Muscle of arm (tissue), 12 donors: ENCODE measurements around the gene PIP5K1A. TPM values are rescaled to one million over a fixed set of nuclear protein-coding genes. Genes with fewer than 3 reads are reported as not detected.

ENCODE experiments used
- DNase-seq: peaks from one replicate; pipeline ENCODE4 v3.0.0-alpha.2; 2013
- polyA plus RNA-seq, 12 donors: library from polyadenylated mRNA; unstranded; fragments of 120-200 nt; gene quantifications; one replicate each; pipeline ENCODE4 v1.2.1, GENCODE V29; 2013; ENCODE audit not compliant: insufficient read length in 12 of 12

Gene PIP5K1A
- polyA plus RNA-seq, 12 donors: 31.0 to 72.1 (median 45.1) TPM; not detected in 1

- no peak for DNase-seq
These were observed 89.0 kb downstream of the PIP5K1A start for GRCh38 chr1:151287341-151287699.

- no peak for DNase-seq
These were observed 89.6 kb downstream of the PIP5K1A start for GRCh38 chr1:151287767-151288500.

- no peak for DNase-seq
These were observed 90.2 kb downstream of the PIP5K1A start for GRCh38 chr1:151288502-151288901.

GRCh38 chr1:151289080-151289935 is 91.0 kb downstream of the PIP5K1A start:
- DNase-seq: no peak

GRCh38 chr1:151289991-151290708 is 91.8 kb downstream of the PIP5K1A start:
- DNase-seq: no peak

GRCh38 chr1:151290709-151291303 is 92.5 kb downstream of the PIP5K1A start:
- no peak for DNase-seq

- no peak for DNase-seq
These were observed 94.1 kb downstream of the PIP5K1A start for GRCh38 chr1:151292207-151293030.

GRCh38 chr1:151293093-151293492 is 94.7 kb downstream of the PIP5K1A start:
- no peak for DNase-seq

DNA sequence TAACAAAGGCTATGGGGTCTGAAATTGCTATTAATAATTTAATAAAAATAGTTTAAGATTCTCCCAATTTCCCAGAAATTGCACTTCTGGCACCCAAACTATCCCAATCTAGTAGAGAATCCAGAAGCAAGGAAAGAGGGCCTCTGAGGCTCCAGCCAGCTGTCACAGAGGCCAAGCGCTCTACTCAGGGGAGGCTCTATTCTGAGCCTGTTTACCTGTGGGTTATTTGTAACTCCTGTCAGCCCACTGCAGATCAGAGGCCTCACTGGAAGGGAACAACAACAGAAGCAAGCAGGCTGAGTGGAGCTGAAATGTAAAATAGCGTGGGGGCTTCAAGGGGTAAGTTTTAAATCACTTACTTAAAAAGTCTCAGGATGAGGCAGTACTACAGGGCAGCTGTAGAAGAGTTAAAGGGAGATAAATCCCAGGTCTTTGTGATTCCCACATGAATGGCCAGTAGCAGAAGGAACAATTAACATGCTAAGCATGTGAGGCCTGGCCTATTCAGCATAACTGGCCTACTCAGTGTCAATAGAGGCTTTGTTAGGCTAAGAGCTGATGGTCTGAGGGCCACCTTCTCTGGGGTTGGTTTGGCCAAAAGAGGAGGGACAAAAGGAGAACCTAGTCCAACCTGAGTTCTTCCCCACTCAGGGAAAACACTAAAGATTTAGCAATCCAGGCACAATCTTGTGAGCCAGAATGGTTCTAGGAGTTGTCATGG is 96.5 kb downstream of the PIP5K1A start:
- no peak for DNase-seq

Other genes with a start within 250 kb of the PIP5K1A start
- gene CERS2, start 223.7 kb upstream of the PIP5K1A start, polyA plus RNA-seq: 100 to 1,000 TPM in 2 of 12 donors, 10 to 100 TPM in 9, not detected in 1; 69.5 to 112 (median 78.8) TPM
- 1 to 10 TPM in 10 of 12 donors, not detected in 2; 1.7 to 5.3 (median 3.2) TPM for gene ANXA9, start 216.3 kb upstream of the PIP5K1A start, polyA plus RNA-seq
- gene MINDY1, start 191.7 kb upstream of the PIP5K1A start, polyA plus RNA-seq: 10 to 100 TPM in 11 of 12 donors, not detected in 1; 15.5 to 35.9 (median 20.9) TPM
- gene PRUNE1, start 190.1 kb upstream of the PIP5K1A start, polyA plus RNA-seq: 10 to 100 TPM in 11 of 12 donors, not detected in 1; 22.1 to 31.7 (median 27.7) TPM
- 10 to 100 TPM in 1 of 12 donors, 1 to 10 TPM in 4, under 1 TPM in 5, not detected in 2; 0.33 to 23.1 (median 0.91) TPM for gene BNIPL, start 162.0 kb upstream of the PIP5K1A start, polyA plus RNA-seq
- gene C1orf56, start 150.8 kb upstream of the PIP5K1A start, polyA plus RNA-seq: 10 to 100 TPM in 1 of 12 donors, 1 to 10 TPM in 10, not detected in 1; 5.1 to 11.8 (median 6.2) TPM
- gene CDC42SE1, start 138.9 kb upstream of the PIP5K1A start, polyA plus RNA-seq: 100 to 1,000 TPM in 1 of 12 donors, 10 to 100 TPM in 11; 41.7 to 188 (median 61.7) TPM
- 10 to 100 TPM in 10 of 12 donors, 1 to 10 TPM in 1, not detected in 1; 8.1 to 23.4 (median 16.6) TPM for gene MLLT11, start 138.2 kb upstream of the PIP5K1A start, polyA plus RNA-seq
- gene GABPB2, start 127.8 kb upstream of the PIP5K1A start, polyA plus RNA-seq: 10 to 100 TPM in 1 of 12 donors, 1 to 10 TPM in 10, not detected in 1; 4.5 to 20.0 (median 6.2) TPM
- 100 to 1,000 TPM in 3 of 12 donors, 10 to 100 TPM in 8, not detected in 1; 46.0 to 132 (median 78.0) TPM for gene SEMA6C, start 51.9 kb upstream of the PIP5K1A start, polyA plus RNA-seq
- gene TNFAIP8L2, start 41.9 kb upstream of the PIP5K1A start, polyA plus RNA-seq: 1 to 10 TPM in 10 of 12 donors, not detected in 2; 1.1 to 4.5 (median 1.8) TPM
- 10 to 100 TPM in 10 of 12 donors, not detected in 2; 10.5 to 13.8 (median 12.0) TPM for gene LYSMD1, start 32.6 kb upstream of the PIP5K1A start, polyA plus RNA-seq
- 10 to 100 TPM in 11 of 12 donors, not detected in 1; 23.1 to 54.8 (median 39.1) TPM for gene SCNM1, start 32.4 kb upstream of the PIP5K1A start, polyA plus RNA-seq
- 10 to 100 TPM in 9 of 12 donors, 1 to 10 TPM in 1, not detected in 2; 9.8 to 62.2 (median 37.7) TPM for gene TMOD4, start 22.6 kb upstream of the PIP5K1A start, polyA plus RNA-seq
- 10 to 100 TPM in 11 of 12 donors, not detected in 1; 24.7 to 53.6 (median 45.3) TPM for gene VPS72, start 8.4 kb upstream of the PIP5K1A start, polyA plus RNA-seq
- 100 to 1,000 TPM in 10 of 12 donors, 10 to 100 TPM in 1, not detected in 1; 69.6 to 122 (median 110) TPM for gene PSMD4, start 56.2 kb downstream of the PIP5K1A start, polyA plus RNA-seq
- gene ZNF687, start 83.7 kb downstream of the PIP5K1A start, polyA plus RNA-seq: 10 to 100 TPM in 10 of 12 donors, 1 to 10 TPM in 1, not detected in 1; 9.9 to 27.0 (median 12.3) TPM
- 10 to 100 TPM in 11 of 12 donors, not detected in 1; 40.5 to 65.1 (median 50.5) TPM for gene PI4KB, start 128.9 kb downstream of the PIP5K1A start, polyA plus RNA-seq
- 10 to 100 TPM in 11 of 12 donors, not detected in 1; 19.0 to 33.3 (median 23.9) TPM for gene RFX5, start 148.7 kb downstream of the PIP5K1A start, polyA plus RNA-seq
- 10 to 100 TPM in 11 of 12 donors, not detected in 1; 22.5 to 42.9 (median 28.8) TPM for gene SELENBP1, start 174.2 kb downstream of the PIP5K1A start, polyA plus RNA-seq
- 100 to 1,000 TPM in 10 of 12 donors, 10 to 100 TPM in 1, not detected in 1; 94.7 to 173 (median 159) TPM for gene PSMB4, start 201.0 kb downstream of the PIP5K1A start, polyA plus RNA-seq